SK-N-DZ (cell line): Measurements from ENCODE around the gene NLGN1.

Source experiments
- DNase-seq: peaks from one replicate; pipeline ENCODE4 v3.0.0-alpha.2; 2015; ENCODE audit warnings: low spot score

NLGN1 gene

DNA sequence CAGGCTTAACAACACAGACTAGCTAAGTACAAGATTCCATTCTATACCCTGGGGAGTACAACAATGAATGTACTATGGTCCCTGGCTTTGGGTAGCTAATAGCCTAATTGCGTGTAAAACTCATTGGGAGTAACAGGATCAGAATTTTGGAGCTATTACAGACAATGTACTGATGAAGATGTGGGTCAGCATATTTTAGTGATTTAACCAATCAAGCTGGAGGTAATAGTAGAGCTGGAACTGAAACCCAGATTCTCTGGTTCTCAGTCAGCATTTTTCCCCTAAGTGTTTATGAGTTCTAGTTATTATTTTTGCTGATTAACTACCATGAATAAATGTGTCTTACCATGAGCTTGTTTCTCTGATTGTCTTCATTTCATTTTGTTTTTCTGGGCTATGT, 578.7 kb downstream of the NLGN1 start:
- DNase-seq: no peak

DNA sequence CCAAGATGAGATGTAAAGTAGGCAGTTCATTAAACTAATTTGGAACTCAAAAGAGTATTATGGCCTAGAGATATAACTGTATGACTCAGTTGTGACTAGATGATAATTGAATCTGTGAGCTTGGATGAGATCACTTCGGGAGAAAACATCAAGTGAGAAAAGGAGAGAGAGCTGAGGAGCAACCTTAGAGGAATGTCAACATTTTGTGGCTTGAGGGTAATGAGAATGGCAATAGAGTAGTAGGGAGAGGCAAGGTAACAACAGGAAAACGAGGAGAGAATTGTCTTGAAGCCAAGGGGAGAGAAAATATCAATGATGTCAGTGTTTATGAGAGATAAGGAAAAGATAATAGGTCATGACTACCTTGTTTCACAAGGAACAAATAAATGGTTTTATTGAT, 580.2 kb downstream of the NLGN1 start:
- DNase-seq: no peak

DNA sequence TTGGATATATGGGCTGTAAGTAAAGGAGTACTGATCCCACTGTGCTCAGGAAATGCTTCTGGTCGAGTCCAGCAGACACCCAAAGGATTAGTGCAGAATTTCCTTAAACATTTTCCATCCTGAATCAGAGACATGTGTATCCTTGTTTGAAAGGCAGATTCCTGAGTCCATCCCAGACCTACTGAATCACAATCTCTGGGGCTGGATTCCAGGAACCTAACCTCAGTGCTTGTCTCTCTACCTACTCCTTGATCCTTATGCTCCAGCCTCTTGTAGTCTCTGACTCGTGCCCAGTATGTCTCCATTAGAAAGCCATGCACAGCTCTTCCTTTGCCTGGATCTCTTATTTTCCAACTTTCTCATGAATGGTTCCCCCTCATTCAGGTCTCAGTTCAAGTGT, 585.8 kb downstream of the NLGN1 start:
- no peak for DNase-seq

DNA sequence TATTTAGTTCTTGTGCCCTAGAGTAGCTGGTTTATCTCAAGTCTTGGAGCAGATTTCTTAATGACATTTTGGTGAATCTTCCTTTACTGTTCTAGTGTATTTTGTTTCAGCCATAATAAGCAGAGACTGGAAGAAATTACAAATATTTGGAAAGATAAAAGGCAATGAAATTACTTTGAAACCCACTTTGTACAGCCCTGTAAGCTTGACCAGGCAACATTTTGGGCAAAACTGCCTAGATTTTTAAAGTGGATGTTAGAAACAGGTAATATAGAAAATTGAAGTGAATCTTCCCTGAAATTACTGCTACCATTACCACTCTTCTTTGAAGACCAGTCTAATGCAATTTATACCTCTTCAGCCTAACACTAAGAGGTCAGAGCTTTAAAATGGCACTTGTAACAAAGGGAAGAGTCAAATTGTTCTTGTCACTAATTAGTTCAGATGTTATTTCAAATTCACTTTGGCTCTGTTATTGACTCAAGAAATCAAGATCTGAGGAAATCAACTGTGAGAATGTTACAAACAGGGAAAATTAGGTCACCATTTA, 589.4 kb downstream of the NLGN1 start:
- DNase-seq: peak; percentile 98

DNA sequence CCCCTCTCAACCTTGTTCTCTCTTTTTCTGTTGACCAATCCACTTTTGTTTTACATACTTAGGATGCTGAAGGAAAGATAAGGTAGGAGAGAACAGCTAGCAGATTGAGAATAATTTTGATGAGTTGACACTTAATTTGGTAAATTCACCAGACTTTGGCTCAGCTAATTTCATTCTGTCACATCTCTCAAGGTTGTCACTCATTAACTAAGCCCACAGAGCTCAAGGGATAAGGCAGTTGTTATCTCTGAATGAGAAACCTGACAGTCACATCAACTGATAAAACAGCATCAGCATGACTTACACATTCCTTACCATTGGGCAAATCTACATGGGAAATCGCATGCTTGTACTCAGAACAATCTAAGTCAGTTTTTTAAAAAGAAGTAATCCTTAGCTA, 591.4 kb downstream of the NLGN1 start:
- DNase-seq: peak; percentile 38

DNA sequence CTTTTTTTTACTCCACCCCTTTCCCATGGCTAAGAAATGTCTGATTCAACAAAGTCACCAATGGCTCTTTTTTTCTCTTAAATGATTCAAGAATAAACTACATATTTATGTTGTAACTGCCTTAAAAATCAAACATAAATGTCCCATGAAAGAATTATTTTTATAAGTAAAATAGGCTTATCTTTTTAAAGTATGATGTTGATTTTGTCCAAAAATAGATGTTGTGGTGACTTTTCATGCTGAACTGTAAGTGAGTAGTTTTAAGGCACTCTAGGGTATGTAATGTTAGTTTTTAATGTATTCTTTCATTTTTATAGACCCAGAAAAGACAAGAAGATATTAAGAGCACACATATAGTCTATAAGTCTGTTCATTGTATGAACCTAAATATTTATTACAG, 594.9 kb downstream of the NLGN1 start:
- DNase-seq: no peak

DNA sequence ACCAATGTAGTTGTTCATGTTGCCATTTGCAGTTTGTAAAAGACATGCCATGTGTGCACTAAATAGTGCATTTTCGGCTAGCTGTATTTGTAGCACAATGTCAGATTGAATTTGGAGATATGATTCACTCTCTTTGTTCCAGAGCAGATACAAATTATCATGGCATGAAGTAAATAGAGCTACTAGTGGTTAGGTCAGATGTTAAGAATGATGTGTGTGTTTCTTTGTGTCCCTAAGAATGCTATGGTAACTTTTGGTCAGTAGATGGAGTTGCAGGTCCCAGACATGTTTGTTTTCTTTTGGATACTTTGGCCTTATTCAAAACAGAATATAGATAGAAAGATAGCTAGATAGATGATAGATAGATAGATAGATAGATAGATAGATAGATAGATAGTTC, 595.8 kb downstream of the NLGN1 start:
- DNase-seq: peak; percentile 78

DNA sequence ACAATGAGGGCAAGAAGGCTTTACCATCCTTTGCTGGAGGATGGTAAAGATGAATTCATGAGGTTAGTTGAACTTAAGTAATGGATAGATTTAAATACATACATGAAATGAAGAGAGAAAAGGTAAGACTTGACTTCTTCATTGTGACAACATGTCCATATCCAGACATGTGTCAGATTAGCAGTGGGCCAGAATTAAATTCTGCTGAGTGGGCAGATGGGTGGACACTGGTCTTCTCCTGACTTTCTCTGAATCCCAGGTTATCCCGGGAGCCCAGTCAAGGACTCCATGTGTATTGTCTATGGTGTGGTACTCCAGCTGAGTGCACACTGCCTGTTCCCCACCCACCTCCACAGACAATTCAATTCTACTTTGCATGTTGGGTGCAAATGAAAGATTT, 603.1 kb downstream of the NLGN1 start:
- no peak for DNase-seq

DNA sequence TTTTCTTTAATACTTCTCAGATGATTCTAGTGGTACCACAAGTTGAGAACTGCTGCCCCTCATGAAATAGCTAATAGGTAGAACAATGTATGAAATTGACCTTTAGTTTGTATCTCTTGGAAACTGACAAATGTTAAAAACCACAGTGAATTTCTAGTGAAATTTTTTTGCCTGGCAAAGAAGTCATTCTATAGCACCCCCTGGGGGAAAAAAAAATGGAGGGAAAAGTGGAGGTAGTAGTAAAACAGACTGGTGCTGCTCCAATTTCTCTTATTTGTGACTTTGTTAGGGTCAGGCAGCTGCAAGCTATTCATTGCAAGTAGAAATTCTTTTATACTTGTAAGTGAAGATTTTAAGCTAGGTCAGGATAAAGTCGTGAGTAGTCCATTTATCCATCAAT, 605.0 kb downstream of the NLGN1 start:
- DNase-seq: no peak

DNA sequence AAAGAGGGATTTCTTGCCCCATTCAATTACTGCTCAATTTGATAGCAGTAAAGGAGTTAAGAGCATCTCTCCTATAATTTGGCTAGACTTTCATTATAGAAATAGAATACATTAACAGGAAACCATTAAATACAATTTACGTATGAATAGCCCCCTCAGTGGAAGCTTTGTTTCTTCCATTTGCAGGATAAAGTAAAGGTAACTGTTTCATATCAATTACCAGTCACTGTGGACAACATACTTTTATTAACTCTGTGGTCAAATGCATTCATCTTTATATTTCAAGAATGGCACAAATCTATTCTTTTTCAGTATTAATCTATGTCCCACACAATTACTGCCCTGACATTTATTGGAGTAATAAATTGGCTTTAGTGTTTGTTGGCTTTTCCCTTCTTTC, 613.4 kb downstream of the NLGN1 start:
- DNase-seq: no peak

DNA sequence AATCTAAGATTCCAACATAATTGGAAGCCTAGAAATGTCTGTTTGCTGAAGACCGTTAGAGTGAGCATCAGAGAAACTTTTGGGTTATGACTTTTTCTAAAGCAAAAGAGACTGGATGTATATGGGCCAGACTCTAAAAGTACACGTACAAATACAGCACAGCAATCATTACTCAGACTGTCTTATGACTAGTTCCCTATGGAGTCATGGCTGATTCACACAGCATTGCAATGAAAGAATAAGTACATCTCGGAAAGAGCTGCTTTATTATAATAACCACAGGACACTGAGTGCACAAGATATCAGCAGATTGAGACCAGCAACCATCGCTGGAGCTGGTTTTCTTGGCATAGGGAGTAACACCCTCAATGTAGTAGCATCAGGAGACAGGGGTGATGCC, 618.6 kb downstream of the NLGN1 start:
- no peak for DNase-seq

DNA sequence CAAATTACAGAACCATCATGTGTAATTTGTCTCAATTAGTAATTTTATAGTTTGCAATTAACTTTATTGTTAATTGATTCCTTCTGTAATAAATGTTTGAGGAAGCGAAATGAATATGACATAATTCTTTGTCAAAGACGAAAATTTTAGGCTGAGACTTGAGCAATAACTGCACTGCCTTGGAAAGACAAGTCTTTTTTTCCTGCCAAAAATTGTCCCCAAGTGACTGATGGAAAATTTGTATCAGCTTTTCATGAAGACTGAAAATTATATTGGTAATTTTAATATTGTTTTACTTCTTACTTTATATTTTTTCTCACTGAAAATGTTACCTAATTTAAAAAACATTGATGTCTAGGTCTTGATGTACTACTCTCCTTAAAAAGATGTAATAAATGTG, 622.6 kb downstream of the NLGN1 start:
- no peak for DNase-seq

DNA sequence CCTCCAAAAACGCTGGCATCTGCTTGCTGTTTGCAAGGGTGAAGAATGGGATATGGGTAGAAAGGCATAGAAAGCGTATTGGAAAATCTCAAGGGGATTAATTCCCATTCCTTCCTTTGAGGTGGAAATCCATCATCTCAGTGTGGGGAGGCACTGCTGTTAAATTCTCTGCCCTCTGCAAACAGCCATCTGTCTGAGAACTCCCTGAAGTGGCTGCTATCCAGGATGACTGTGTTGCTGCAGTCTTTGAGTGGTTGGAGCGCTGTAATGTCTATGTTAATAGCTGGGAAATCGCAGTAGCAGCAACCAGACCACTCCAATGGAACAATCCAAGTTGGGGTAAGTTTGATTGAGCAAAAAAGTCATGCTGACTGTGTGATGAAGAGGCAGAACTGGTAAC, 625.9 kb downstream of the NLGN1 start:
- no peak for DNase-seq

DNA sequence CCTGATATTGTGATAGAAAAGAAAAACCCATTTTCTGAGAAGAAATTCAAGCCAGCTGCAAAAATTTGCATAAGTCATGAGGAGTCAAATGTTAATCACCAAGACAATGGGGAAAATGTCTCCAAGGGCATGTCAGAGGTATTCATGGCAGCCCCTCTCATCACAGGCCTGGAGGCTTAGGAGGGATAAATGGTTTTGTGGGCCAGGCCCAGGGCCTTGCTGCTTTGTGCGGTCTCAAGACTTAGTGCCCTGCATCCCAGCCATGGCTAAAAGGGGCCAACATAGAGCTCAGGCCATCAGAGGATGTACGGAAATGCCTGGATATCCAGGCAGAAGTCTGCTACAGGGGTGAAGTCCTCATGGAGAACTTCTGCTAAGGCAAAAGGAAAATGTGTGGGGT, 631.1 kb downstream of the NLGN1 start:
- DNase-seq: no peak

DNA sequence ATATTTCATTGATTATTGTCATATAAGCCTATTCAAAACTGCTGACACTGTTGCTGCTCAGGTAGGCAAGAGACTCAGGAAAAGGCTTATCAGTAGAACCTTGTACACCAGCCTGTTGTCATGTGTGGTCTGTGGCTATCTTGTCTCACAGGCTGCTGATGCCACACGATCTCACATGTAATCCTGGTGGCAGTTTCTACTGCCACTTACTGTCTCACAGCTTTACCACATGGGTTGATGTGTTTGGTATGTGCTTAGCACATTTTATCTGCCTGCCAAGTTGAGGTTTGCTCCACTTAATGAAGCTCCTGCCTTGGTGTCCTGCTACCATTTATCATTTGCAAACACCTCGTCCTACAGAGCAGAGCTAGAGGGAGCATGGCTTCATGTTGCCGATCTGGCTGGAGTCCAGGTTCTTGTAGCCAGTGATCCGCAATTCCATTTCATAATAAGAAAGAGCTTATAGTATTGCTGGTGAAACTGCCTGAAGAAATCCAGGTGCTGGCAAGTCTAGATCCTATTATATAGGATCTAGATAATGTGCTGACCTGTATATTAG, 637.9 kb downstream of the NLGN1 start:
- DNase-seq: peak; percentile 33

DNA sequence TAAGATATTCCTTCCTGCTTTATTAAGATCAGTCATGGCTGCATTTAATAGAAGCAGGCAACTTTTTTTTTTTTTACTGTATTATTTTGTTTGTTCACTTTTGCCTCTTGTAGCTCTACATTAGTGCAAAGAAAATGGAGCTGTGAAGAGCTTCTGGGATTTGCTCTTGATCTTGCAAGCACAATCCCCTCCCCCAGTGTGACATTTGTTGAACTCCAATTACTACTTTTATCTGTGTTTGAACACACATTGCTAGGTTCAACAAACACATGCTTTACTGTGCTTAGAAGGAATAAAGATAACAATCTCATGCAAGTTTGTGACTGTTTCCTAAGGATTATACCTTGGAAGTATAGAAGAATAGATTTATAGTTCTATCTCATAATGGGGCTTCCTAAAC, 648.8 kb downstream of the NLGN1 start:
- peak; percentile 60 for DNase-seq

DNA sequence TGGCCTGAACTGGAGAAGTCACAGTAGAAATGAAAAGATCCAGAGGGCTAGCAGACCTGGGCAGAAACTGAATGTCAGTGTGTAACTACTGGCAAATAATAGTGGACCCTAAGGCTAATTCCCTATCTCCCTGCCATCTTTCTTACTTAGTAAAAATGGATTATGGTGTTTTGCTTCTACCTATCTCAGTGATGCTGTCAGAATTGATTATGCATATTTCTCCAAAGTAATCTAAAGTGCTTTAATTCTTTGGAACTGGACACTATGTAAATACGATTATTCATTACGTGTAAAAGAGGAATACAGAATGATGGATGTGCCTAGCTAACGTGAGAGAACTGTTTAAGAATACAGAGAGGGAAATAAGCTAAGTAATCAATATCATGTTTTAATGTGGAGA, 651.9 kb downstream of the NLGN1 start:
- DNase-seq: peak; percentile 92

DNA sequence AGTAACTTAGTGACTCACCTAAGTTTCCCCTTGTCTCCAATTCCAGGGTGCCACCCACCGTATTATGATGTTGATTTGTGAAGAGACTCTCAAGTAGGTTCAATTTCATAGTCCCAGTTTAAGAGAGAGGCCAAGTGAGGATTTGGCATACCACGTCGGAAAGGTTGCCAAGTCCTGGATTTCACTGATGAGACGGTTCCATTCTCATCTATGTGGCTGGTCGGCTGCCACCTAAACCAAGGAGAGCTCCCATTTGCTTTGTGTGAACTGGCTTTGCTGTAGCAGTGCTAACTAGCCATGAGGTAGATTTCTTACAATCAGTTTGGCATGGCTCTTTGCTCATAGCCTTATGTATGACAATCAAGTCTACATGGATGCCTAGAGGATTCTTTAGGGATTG, 653.6 kb downstream of the NLGN1 start:
- DNase-seq: no peak

DNA sequence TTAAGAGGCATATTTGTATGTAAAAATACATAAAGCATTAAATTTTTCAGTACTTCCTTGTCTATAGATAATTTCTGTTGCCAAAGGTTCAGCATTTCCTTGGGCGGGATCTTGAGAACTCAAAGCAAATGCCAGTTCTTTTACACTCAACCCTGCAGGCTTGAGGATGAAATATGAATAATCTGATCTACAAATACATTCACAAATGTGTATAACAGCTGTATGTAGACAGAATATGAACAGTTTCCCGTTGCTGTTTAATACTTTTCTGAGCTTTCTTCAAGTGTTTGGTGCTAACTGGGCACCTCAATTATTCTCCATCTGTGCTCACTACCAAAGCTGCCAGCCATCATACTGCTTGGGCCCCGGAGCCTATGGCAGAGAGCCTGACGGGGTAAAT, 661.3 kb downstream of the NLGN1 start:
- DNase-seq: no peak

DNA sequence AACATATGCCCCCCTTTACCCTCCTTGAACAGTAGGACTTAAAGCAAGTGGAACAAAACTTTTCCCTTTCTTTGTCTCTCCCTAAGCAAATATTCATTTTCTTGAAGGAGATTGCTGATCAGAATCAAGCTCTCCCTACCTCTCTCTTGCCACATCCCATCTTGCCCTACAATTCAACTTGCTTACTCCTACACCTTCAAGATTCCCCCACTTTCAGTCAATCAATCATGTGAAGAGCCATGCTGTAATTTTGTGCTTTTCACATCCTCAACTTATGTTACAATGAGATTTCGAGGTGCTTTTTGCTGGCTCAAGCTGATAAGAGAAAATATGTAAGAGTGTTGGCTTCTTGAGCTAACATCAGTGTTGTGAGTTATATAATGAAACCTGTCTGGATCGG, 662.9 kb downstream of the NLGN1 start:
- DNase-seq: no peak

DNA sequence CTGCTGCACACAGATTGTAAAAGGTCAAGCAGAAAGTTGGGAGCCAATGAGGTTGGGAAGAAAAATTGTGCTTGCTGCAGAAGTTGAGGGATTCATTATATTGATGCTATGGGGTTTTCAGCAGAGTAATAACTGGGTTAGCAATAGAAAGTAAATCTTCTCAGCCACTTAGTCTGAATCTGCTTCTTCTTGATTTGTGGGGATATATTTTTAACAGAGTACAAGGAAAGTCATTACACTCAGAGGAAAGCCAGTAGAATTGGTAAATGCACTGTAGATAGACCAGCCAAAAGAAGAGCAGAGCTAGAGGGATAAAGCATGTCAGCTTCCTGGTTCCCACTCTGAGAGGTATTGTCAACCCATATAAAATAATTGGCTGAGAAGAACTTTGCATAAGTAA, 663.6 kb downstream of the NLGN1 start:
- DNase-seq: no peak

DNA sequence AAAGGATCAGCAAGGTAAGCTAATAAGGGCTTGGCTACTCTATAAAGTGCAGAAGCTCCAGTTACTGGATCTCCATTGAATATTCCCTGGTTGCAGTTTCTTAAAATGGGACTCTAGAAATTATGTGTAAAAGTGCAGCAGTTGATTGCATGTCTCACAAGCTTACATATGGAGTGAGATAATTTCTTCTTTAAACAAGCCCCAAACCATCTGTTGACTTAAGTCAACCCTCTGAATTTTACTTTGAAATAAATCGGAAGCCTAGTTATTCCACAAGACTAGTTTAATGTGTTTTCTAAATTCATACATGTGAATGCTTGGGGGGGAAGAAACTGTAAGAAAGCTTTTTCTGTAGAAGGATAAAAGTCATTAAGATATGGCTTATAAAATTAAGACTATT, 664.2 kb downstream of the NLGN1 start:
- DNase-seq: no peak

DNA sequence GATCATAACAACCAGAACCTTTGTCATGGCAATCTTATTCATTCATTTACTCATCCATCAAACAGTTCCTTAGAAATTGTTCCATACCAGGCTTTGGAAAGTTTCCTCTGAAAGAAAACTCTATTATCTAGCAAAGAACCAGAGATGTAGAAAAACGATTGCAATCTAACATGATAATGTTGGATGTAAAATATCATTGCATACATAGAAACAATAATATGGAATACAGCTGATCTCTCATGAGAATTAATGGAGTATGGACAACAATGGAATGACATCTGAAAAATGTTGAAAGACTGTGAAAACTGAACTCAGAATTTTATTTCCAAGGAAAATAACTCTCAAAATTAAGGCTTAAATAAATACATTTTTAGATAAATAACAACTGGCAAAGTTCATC, 665.4 kb downstream of the NLGN1 start:
- DNase-seq: no peak

DNA sequence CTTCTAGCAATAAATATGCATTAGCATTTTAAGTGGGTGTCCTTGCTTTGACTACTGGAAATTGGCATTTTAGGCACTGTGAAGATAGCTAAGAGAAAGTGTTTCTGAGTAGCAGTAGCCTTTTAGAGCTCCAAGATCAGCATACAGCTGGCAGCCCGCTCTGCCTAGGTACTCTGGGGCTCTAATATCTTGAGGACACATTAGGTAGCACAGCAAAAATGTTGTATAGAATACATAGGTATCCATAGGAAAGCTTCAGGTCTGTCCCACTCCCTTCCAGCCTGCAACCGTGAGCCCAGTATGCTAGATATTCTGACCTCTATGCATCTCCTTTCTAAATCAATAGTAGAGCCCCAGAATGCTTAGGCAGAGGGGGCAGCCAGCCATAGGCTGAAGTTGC, 670.5 kb downstream of the NLGN1 start:
- DNase-seq: no peak
